ENCODE data around the gene TMEM92. TPM values are rescaled to one million over a fixed set of nuclear protein-coding genes. Genes with fewer than 3 reads are reported as not detected.
A peak's percentile ranks its signal among the peaks of the same experiment; 100 is the strongest.
"Not testable (repeated sequence)": the region's sequence is repeated elsewhere in the genome, so short reads cannot be mapped to it uniquely, and the experiment has no call there.

The TMEM92 gene
- total RNA-seq, 1 donor from 2014 or later = 0.88 TPM

DNA sequence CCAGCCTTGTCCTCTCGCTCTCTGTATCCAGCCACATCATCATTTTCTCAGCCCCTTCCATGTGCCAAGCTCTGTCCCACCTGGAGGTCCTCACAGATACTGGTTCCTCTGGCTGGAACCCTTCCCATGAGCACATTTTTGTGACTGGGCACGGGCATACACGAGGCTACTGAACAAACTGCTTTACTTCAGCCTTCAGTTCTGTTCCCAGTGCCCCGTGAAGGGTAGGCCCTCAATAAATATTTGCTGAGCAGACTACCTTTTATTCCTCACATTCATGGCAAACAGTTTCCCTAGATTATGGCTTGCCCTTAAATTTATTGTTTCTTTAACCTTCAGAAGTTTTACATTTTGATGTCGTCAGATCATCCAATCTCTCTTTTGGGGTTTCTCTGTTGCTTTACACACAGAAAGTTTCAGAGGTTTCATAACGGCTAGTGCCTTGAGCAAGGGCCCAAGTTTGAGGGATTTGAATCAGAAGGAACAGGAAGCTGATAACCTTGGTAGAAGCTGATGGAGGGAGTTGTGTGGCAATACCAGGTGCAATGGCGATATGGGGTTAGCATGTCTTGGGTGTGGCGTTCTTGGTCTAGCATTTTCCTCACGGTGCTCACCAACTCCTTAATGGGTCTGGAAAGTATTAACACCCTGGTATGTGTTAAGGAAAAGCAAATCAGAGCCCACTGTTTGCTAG, 27.8 kb downstream of the TMEM92 start:
- ATAC-seq = no peak

GRCh38 chr17:50303051-50303450, 28.8 kb downstream of the TMEM92 start:
- ATAC-seq = no peak

- ATAC-seq = no peak
Observed at GRCh38 chr17:50303596-50303995, 29.3 kb downstream of the TMEM92 start.

- peak; percentile 15 for ATAC-seq
Observed at GRCh38 chr17:50304781-50305404, 30.6 kb downstream of the TMEM92 start.

- ATAC-seq = no peak
Observed at GRCh38 chr17:50307654-50308053, 33.4 kb downstream of the TMEM92 start.

DNA sequence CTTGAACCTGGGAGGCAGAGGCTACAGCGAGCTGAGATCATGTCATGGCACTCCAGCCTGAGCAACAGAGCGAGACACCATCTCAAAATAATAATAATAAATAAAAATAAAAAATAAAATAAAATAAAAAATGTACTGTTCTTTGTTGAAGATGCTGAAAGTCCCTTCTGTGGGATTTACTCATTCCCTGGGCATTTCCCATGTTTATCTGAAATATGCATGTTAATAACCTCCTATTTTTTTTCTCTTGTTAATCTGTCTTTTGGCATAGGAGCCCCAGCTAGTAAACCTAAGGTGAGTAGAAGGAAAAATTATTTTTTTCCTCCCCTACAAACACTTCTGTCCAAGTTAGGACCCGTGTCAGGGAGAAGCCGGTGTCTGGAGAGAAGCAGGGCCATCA, 34.4 kb downstream of the TMEM92 start:
- no peak for ATAC-seq

DNA sequence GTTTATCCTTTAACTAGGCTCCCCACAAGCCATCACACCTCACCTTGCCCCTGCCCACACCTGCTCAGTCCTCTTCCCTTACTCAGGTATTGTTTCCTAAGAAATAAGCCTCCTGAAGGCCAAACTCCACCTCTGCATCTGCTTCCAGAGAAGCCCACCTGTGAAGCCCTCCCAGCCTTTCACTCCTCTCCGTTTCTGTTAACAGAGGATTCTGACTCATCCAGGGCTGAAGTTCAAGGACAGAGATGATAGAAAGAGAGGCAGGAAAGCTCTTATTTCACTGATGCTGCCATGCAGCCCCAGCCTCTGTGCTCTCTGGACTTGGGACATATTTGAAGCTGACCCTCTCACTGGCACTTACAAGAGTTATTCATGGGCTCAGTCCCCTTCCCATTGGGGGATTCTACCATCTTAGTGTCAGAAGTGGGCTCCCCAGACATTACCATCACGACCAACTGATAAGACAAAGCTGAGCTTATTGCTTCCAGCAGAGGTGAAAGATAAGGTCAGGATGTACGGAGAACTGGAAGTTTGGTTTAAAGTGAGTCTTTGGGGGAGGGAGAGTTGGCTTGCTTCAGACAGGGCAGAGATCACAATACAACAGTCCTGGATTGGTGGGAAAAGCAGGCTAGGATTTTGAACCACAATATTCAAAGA, 36.3 kb downstream of the TMEM92 start:
- no peak for ATAC-seq

DNA sequence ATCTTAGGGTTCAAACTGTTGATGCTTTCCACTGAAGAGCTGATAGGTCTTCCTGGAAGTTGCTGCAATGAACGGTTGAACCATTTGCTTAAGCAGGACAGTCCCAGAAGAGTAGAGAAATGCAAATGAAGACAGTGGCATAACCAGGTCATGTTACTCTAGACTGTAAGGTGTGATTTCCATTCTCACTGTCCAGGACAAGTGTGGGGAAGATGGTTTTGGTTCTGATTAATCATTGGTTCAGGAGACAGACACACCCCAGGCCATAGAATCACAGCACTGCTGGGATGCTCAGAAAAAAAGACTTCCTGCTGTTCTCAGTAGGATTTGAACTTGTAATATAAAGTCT, 36.8 kb downstream of the TMEM92 start:
- ATAC-seq = no peak

DNA sequence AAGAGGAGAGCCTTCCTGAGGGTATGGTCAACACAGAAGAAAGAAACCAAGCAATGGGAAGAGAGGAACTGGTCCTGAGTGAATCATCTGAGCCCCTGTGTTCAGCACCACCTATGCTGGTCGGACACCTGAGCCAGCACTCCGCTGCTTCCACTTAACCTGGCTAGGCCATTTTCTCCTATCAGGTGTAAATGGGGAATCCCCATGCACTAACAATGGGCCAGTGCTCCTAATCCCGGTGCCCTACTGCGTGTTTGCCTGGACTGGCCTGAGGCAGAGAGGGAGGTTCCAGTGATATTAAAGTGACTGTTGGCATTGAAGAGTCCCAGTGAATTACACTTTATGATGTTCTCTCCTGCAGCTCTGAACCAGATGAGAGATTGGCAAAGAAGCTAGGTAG, 37.2 kb downstream of the TMEM92 start:
- ATAC-seq = no peak

GRCh38 chr17:50312308-50312707, 38.0 kb downstream of the TMEM92 start:
- peak; percentile 50 for ATAC-seq

- ATAC-seq = peak; percentile 9
Observed at GRCh38 chr17:50314456-50315011, 40.3 kb downstream of the TMEM92 start.

DNA sequence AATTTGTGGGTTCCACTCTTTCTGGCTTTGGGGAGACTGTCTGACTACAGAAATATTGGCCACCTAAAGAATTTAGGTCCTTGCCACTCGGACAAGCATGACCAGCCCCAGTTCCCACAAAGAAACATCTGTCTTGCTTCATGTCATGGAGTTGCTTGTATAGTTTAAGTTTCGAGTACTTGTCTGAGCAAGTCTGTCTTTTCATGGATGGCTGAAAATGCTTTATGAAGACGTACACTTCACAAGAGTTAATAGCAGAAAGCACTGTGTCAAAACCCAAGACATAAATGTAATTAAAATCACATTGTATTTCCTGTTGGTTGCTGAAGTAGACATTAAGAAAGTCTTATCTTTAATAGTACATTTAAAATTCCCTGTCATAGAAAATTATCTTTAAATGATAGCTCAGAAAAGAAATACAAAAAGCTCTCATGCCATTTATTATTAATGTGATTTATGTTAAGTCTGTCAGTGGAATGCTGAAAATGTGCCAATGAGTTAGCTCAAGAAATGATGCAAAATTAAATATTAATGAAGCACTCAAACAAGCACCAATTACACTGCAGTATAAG, 41.8 kb downstream of the TMEM92 start:
- peak; percentile 35 for ATAC-seq

GRCh38 chr17:50316660-50317059, 42.4 kb downstream of the TMEM92 start:
- not testable (repeated sequence) for ATAC-seq

DNA sequence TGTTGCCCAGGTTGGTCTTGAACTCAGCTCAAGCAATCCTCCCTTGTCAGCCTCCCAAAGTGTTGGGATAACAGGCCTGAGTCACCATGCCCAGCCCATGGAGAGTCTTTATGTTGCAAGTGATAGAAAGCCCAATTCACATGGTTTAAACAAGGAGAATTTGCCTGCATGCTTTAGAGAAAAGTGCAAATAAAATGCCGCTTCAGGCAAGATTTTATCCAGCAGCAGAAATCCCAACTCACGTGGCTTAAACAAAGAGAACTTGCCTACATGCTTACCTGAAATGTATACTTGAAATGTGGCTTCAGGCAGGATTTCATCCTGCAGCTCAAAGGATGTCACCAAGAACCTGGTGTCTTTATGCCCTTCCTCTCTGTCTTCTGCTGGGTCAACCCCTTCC, 42.9 kb downstream of the TMEM92 start:
- peak; percentile 22 for ATAC-seq

GRCh38 chr17:50318501-50319285, 44.4 kb downstream of the TMEM92 start:
- peak; percentile 80 for ATAC-seq

- no peak for ATAC-seq
Observed at GRCh38 chr17:50319306-50320004, 45.2 kb downstream of the TMEM92 start.

DNA sequence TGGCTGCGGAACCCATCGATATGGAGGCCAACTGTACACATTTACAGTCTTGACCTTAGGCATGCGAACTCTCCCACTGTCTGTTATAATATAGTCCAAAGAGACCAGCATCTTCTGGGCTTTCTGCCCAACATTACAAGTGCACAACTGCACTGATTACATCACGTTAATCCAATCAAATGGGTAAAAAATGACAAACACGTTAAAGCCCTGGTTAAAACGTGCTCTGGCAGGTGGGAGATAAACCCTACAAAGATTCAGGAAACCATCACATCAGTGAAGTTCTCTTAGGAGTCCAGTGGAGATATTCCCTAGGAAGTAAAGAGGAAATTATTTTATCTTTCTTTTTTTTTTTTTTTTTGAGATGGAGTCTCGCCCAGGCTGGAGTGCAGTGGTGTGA, 48.0 kb downstream of the TMEM92 start:
- no peak for ATAC-seq

DNA sequence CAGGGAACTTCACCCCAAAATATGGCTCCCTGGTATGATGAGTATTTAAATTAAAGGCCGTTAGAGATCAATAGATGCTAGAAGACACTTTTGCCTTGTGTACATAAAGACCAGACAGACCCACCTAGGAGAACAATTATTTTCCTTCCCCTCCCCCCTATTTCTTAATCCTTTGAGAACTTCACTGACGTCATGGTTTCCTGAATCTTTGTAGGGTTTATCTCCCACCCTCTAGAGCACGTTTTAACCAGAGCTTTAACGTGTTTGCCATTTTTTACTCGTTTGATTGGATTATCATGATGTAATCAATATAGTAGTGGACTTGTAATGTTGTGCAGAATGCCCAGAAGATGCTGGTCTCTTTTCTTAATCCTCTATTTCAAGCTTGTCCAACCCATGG, 48.8 kb downstream of the TMEM92 start:
- no peak for ATAC-seq

GRCh38 chr17:50325906-50326305, 51.6 kb downstream of the TMEM92 start:
- no peak for ATAC-seq

- ATAC-seq = no peak
Observed at GRCh38 chr17:50326831-50327364, 52.6 kb downstream of the TMEM92 start.

All from esophagus mucosa (tissue), 1 donor.